ENCODE measurements around the gene ZBTB21.

Gene ZBTB21

DNA sequence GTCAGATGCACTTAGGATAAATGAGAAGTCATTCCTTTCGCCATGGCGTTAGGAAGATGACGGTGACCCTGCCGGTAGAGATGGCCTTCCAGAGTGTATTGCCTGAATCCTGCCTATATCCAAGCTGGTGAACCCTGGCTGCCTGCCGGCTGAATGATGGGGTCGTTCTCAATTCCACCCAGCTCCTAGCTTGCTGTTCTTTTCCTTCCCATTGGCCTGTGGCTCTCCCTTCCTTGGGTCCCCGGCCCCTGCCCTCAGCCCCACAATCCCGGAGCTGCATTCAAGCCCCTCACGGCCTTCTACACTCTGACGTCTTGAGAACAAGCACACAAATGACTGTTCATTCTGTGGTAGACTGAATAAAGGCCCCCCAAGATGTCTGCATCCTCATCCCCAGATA is 28.2 kb upstream of the ZBTB21 start:
- TF ChIP-seq TAF1 (IDR thresholded peaks at IDR 0.05; ENCODE audit: borderline replicate concordance, insufficient read depth, low read length), result no peak
- TF ChIP-seq FOXP2 (optimal IDR thresholded peaks at IDR 0.05; ENCODE audit: borderline replicate concordance, extremely low read depth, extremely low read length, insufficient read depth), result no peak
- TF ChIP-seq, protein P1, sequence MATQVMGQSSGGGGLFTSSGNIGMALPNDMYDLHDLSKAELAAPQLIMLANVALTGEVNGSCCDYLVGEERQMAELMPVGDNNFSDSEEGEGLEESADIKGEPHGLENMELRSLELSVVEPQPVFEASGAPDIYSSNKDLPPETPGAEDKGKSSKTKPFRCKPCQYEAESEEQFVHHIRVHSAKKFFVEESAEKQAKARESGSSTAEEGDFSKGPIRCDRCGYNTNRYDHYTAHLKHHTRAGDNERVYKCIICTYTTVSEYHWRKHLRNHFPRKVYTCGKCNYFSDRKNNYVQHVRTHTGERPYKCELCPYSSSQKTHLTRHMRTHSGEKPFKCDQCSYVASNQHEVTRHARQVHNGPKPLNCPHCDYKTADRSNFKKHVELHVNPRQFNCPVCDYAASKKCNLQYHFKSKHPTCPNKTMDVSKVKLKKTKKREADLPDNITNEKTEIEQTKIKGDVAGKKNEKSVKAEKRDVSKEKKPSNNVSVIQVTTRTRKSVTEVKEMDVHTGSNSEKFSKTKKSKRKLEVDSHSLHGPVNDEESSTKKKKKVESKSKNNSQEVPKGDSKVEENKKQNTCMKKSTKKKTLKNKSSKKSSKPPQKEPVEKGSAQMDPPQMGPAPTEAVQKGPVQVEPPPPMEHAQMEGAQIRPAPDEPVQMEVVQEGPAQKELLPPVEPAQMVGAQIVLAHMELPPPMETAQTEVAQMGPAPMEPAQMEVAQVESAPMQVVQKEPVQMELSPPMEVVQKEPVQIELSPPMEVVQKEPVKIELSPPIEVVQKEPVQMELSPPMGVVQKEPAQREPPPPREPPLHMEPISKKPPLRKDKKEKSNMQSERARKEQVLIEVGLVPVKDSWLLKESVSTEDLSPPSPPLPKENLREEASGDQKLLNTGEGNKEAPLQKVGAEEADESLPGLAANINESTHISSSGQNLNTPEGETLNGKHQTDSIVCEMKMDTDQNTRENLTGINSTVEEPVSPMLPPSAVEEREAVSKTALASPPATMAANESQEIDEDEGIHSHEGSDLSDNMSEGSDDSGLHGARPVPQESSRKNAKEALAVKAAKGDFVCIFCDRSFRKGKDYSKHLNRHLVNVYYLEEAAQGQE (IDR thresholded peaks at IDR 0.05; ENCODE audit: insufficient read depth in 1 of 2, low read depth in 2 of 2, low read length in 2 of 2), result no peak
- TF ChIP-seq SIN3A (IDR thresholded peaks at IDR 0.05; ENCODE audit: borderline replicate concordance, insufficient read depth, low read length), result no peak
- no peak for TF ChIP-seq POLR2AphosphoS5 (IDR thresholded peaks at IDR 0.05; ENCODE audit: low read depth, low read length)

DNA sequence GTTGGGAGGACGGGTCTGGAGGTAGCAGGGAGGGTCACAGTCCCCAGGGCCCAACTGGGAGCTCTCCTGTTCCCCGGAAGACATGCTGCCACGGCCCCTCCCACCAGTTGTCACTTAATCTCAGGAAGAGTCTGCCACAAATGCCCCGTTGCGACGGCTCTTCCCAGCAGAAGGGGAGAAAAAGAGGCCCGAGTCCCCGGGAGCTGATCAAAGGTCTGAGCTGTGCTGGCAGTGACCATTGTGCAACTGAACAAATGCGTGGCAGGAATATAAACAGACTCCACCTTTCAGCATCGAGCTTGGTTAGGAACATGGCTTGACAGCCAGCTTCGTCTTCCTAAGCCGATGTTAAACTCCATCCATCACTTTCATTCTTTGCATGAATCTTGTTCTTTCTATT is 27.8 kb upstream of the ZBTB21 start:
- TF ChIP-seq SIN3A (IDR thresholded peaks at IDR 0.05; ENCODE audit: borderline replicate concordance, insufficient read depth, low read length) (no peak), FOXP2 (optimal IDR thresholded peaks at IDR 0.05; ENCODE audit: borderline replicate concordance, extremely low read depth, extremely low read length, insufficient read depth) (no peak), POLR2AphosphoS5 (IDR thresholded peaks at IDR 0.05; ENCODE audit: low read depth, low read length) (no peak), TAF1 (IDR thresholded peaks at IDR 0.05; ENCODE audit: borderline replicate concordance, insufficient read depth, low read length) (no peak)
- TF ChIP-seq, protein P1 (IDR thresholded peaks at IDR 0.05; ENCODE audit: insufficient read depth in 1 of 2, low read depth in 2 of 2, low read length in 2 of 2), result no peak

DNA sequence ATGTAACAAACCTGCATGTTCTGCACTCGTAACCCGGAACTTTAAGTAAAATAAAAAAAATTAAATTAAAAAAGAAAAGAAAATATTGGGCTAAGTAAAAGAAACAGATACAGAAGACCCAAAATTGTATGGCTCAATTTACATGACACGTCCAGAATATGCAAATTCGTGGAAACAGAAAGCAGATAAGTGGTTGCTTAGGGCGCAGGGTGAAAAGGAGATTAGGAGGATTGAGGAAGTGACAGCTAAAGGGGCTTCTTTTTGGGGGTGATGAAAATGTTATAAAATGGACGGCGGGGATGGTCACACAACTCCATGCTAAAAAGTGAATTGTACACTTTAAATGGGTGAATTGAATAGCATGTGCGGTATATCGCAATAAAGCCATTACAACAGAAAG is 27.4 kb upstream of the ZBTB21 start:
- TF ChIP-seq POLR2AphosphoS5 (IDR thresholded peaks at IDR 0.05; ENCODE audit: low read depth, low read length) (no peak), FOXP2 (optimal IDR thresholded peaks at IDR 0.05; ENCODE audit: borderline replicate concordance, extremely low read depth, extremely low read length, insufficient read depth) (no peak), TAF1 (IDR thresholded peaks at IDR 0.05; ENCODE audit: borderline replicate concordance, insufficient read depth, low read length) (no peak), SIN3A (IDR thresholded peaks at IDR 0.05; ENCODE audit: borderline replicate concordance, insufficient read depth, low read length) (no peak)
- TF ChIP-seq, protein P1 (IDR thresholded peaks at IDR 0.05; ENCODE audit: insufficient read depth in 1 of 2, low read depth in 2 of 2, low read length in 2 of 2), result no peak

DNA sequence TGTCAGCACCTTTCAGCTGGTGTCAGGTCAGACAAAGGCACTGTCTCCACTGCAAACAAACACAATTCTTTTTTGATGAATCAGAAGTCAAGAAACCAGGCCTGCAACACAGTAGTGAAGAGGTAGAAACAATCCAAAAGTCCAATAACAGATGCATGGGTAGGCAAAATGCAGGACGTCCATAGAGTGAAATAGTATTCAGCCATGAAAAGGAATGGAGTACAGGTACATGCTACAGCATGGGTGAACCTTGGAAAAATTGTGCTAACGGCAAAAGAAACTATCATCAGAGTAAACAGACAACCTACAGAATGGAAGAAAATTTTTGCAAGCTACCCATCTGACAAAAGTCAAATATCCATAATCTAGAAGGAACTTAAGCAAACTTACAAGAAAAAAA is 26.2 kb upstream of the ZBTB21 start:
- TF ChIP-seq, protein P1 (IDR thresholded peaks at IDR 0.05; ENCODE audit: insufficient read depth in 1 of 2, low read depth in 2 of 2, low read length in 2 of 2), result no peak
- TF ChIP-seq TAF1 (IDR thresholded peaks at IDR 0.05; ENCODE audit: borderline replicate concordance, insufficient read depth, low read length), result no peak
- TF ChIP-seq SIN3A (IDR thresholded peaks at IDR 0.05; ENCODE audit: borderline replicate concordance, insufficient read depth, low read length), result no peak
- TF ChIP-seq POLR2AphosphoS5 (IDR thresholded peaks at IDR 0.05; ENCODE audit: low read depth, low read length), result no peak
- no peak for TF ChIP-seq FOXP2 (optimal IDR thresholded peaks at IDR 0.05; ENCODE audit: borderline replicate concordance, extremely low read depth, extremely low read length, insufficient read depth)

DNA sequence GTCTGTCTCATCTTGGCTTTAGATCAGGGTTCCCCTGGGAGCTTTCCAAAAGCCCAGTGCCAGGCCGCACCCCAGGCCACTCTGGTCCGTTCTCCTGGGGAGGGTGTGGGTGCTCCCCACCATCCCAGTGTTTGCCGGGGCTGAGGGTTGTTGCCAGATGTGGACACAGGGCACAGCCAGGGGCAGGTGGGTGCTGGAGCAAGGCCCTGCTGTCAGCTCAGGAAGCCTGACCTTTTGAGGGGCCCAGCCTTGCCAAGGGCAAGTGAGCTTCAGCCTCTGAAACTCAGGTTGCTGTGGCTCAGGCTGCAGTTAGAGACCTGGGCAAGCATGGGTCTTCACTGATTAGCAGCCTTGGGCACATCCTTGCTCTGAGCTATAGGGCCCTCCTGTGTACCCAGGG is 22.8 kb upstream of the ZBTB21 start:
- TF ChIP-seq SIN3A (IDR thresholded peaks at IDR 0.05; ENCODE audit: borderline replicate concordance, insufficient read depth, low read length), result no peak
- TF ChIP-seq, protein P1 (IDR thresholded peaks at IDR 0.05; ENCODE audit: insufficient read depth in 1 of 2, low read depth in 2 of 2, low read length in 2 of 2), result no peak
- no peak for TF ChIP-seq TAF1 (IDR thresholded peaks at IDR 0.05; ENCODE audit: borderline replicate concordance, insufficient read depth, low read length)
- TF ChIP-seq POLR2AphosphoS5 (IDR thresholded peaks at IDR 0.05; ENCODE audit: low read depth, low read length), result no peak
- no peak for TF ChIP-seq FOXP2 (optimal IDR thresholded peaks at IDR 0.05; ENCODE audit: borderline replicate concordance, extremely low read depth, extremely low read length, insufficient read depth)

All from PFSK-1 (cell line).